Stimulated activated memory B cell treated with anti-CD40 and anti-IgM and Interleukin-4, amounts not matched to agents 10 μg/mL and 1 μg/mL and 100 μg/mL, for 72 hours (primary cell): ENCODE results near the gene ADGRV1.
"Not testable (repeated sequence)": the region's sequence is repeated elsewhere in the genome, so short reads cannot be mapped to it uniquely, and the experiment has no call there.

Source experiments
- ATAC-seq: fragments of 150-1000 bp; cut with Tn5 transposase; 2 replicates; pipeline ENCODE4 v1.10.0; 2021
- H3K27ac Mint-ChIP-seq: one replicate; pipeline ENCODE4 v1.8.0; 2022; ENCODE audit warnings: mild to moderate bottlenecking, mixed read lengths
- H3K27me3 Mint-ChIP-seq: one replicate; pipeline ENCODE4 v1.8.0; 2022; ENCODE audit warnings: mixed read lengths
- H3K36me3 Mint-ChIP-seq: one replicate; pipeline ENCODE4 v1.8.0; 2022; ENCODE audit warnings: mixed read lengths
- H3K4me1 Mint-ChIP-seq: one replicate; pipeline ENCODE4 v1.8.0; 2022; ENCODE audit warnings: mixed read lengths
- H3K4me3 Mint-ChIP-seq: one replicate; pipeline ENCODE4 v1.8.0; 2022; ENCODE audit warnings: mild to moderate bottlenecking, moderate library complexity, mixed read lengths
- H3K9me3 Mint-ChIP-seq: one replicate; pipeline ENCODE4 v1.8.0; 2022; ENCODE audit warnings: mixed read lengths

ADGRV1 gene

GRCh38 chr5:91006713-91007112, 448.1 kb downstream of the ADGRV1 start:
- Mint-ChIP-seq H3K36me3 (no peaks in the 10 kb centered on the region), H3K4me3 (no peak overlapping the region), H3K4me1 (no peaks in the 10 kb centered on the region), H3K27me3 (no peaks in the 10 kb centered on the region), H3K9me3 (peaks cover 2% of the 10 kb centered on the region), H3K27ac (no peak overlapping the region)
- ATAC-seq = no peak

DNA sequence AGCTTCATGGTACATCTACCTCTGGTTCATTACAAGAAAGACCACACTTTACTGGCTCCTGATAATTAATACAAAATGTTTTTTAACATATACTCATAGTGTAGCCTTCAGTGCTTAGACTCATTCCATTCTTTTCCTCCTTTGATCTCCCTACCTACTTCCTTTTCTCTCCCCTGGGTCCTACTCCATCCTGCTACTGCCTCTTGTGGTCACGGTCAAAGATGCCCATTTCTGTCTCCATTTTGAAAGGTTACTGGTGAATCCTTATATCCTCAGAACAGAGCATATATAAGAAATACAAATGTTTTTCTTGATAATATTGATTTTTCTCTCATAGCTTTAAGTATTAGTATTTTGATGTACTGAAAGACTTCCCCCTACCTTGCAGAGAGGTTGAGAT, 448.7 kb downstream of the ADGRV1 start:
- peaks cover 2% of the 10 kb centered on the region for H3K9me3 Mint-ChIP-seq
- H3K4me1 Mint-ChIP-seq = no peaks in the 10 kb centered on the region
- H3K27ac Mint-ChIP-seq = no peak overlapping the region
- no peaks in the 10 kb centered on the region for H3K36me3 Mint-ChIP-seq
- ATAC-seq = no peak
- no peaks in the 10 kb centered on the region for H3K27me3 Mint-ChIP-seq
- no peak overlapping the region for H3K4me3 Mint-ChIP-seq

DNA sequence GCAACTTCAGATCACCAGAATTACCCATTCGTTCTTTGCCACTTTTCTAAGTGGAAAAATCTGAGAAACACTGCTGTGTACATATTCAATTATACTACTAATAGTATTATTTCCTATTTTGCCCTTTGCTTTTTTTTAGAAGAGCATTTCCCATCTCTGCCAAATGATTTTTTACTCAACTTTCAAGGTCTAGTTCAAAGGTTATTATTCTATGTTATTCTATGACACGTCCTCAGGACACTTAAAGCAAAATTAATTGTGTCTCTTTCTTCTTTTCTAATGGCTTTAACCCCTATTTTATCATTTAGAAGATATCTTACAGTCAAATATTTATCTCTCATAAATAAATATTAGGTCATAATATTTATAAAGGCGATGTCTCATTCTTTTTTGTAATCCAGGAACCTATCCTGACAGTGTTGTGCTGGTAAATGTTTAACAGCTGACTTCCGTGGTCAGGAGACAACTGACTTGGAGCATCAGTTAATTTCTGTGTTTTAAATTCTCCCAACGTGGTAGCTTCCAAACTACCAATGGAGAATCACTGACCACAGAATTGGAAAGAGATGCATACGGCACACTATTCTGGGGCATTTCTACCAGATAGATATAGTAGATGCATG, 449.3 kb downstream of the ADGRV1 start:
- H3K27ac Mint-ChIP-seq = no peak overlapping the region
- no peak overlapping the region for H3K4me3 Mint-ChIP-seq
- no peaks in the 10 kb centered on the region for H3K27me3 Mint-ChIP-seq
- no peaks in the 10 kb centered on the region for H3K4me1 Mint-ChIP-seq
- no peak for ATAC-seq
- H3K36me3 Mint-ChIP-seq = no peaks in the 10 kb centered on the region
- H3K9me3 Mint-ChIP-seq = peaks cover 2% of the 10 kb centered on the region

DNA sequence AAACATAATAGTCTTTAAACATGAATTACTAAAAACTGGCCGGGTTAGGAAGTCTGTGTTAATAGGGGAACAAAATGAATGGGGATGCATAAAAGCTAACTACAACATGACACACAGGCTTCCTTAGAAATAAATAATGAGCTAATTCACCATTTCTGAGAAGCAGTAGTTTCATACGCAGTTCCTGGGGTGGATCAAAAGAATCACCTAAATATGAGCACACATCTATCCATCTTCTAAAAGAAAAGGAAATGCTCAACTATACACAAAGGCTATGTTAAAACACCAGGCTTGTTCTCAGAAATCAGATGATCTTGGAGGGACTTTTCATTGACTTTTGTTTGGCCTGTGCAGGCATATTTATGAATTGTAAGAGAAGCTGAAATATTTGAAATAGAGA, 451.5 kb downstream of the ADGRV1 start:
- H3K4me1 Mint-ChIP-seq = no peaks in the 10 kb centered on the region
- H3K4me3 Mint-ChIP-seq = no peak overlapping the region
- ATAC-seq = no peak
- H3K9me3 Mint-ChIP-seq = peaks cover 2% of the 10 kb centered on the region
- H3K36me3 Mint-ChIP-seq = no peaks in the 10 kb centered on the region
- no peaks in the 10 kb centered on the region for H3K27me3 Mint-ChIP-seq
- H3K27ac Mint-ChIP-seq = no peak overlapping the region

- Mint-ChIP-seq H3K9me3 (peaks cover 2% of the 10 kb centered on the region), H3K27me3 (no peaks in the 10 kb centered on the region), H3K36me3 (no peaks in the 10 kb centered on the region), H3K27ac (no peak overlapping the region), H3K4me3 (no peak overlapping the region), H3K4me1 (no peaks in the 10 kb centered on the region)
- no peak for ATAC-seq
Observed at GRCh38 chr5:91011029-91011428, 452.4 kb downstream of the ADGRV1 start.

DNA sequence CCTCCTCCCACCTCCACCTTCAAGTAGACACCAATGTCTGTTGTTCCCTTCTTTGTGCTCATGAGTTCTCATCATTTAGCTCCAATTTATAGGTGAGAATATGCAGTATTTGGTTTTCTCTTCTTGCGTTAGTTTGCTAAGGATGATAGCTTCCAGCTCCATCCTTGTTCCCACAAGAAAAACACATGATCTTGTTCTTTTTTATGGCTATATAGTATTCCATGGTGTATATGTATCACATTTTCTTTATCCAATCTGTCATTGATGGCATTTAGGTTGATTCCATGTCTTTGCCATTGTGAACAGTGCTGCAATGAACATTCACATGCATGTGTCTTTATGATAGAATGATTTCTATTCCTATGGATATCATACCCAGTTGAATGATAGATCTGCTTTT, 454.3 kb downstream of the ADGRV1 start:
- H3K4me1 Mint-ChIP-seq, H3K27me3 Mint-ChIP-seq, H3K4me3 Mint-ChIP-seq, H3K36me3 Mint-ChIP-seq, ATAC-seq, H3K9me3 Mint-ChIP-seq, H3K27ac Mint-ChIP-seq: not testable (repeated sequence)

- Mint-ChIP-seq H3K27ac (no peak overlapping the region), H3K36me3 (no peaks in the 10 kb centered on the region), H3K9me3 (no peaks in the 10 kb centered on the region), H3K4me1 (no peaks in the 10 kb centered on the region), H3K4me3 (no peak overlapping the region), H3K27me3 (no peaks in the 10 kb centered on the region)
- no peak for ATAC-seq
Observed at GRCh38 chr5:91016322-91016721, 457.7 kb downstream of the ADGRV1 start.

DNA sequence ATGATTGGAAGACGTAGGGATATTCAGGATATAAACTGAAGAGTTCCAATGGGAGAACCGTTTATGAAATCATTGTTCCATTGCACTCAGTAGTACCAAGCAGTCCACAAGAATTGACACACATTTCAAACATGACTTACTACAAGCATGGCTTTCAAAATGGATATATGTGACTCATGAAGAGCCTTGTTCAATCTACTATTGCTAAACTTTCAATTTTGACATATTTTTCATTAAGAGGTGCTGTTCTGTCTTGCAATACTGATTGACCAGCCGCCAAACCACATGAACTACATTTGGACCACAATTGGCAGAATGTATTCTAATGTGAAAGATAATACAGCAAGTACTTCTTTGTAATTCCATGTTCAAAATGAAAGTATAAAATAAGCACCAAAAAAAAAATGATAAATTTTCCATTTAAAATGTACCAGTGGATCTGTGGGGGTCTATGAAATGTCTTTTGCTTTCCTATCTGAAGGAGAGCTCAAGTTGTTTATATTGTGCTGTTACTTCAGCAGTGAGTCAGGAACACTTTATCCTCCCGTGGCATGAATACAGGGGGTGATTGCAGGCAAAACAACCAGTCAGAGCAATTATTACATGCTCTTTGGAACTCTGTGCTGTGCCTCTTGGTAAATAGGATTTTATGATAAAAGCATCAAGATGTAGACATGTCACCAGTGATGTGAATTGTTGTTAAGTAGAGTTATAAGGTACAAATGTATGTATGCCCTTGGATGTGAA, 458.5 kb downstream of the ADGRV1 start:
- H3K4me1 Mint-ChIP-seq = no peaks in the 10 kb centered on the region
- H3K27me3 Mint-ChIP-seq = no peaks in the 10 kb centered on the region
- no peak overlapping the region for H3K27ac Mint-ChIP-seq
- no peak for ATAC-seq
- no peaks in the 10 kb centered on the region for H3K9me3 Mint-ChIP-seq
- H3K4me3 Mint-ChIP-seq = no peak overlapping the region
- no peaks in the 10 kb centered on the region for H3K36me3 Mint-ChIP-seq

DNA sequence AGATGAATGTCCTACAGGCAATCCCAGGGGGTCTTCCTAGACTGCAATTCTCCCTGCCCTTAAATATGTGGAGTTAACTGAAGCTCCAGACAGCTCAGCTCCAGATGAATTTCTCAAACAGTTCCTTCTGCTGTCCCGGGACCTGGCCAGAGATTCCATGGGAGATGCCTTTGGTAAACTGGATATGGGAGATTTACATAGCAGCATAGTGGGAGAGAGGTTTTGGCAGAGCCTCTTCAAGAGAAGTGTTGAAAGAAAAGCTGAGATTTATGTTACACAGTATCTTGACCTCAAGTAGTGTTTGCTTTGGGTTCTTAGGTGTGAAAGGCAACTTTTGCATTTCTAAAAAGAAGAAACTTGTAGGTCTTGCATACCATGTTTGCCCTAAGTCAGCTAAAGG, 459.6 kb downstream of the ADGRV1 start:
- Mint-ChIP-seq H3K27me3 (no peaks in the 10 kb centered on the region), H3K36me3 (no peaks in the 10 kb centered on the region), H3K27ac (no peak overlapping the region), H3K9me3 (no peaks in the 10 kb centered on the region), H3K4me3 (no peak overlapping the region), H3K4me1 (no peaks in the 10 kb centered on the region)
- no peak for ATAC-seq

- H3K36me3 Mint-ChIP-seq = no peaks in the 10 kb centered on the region
- ATAC-seq = no peak
- H3K9me3 Mint-ChIP-seq = no peaks in the 10 kb centered on the region
- H3K4me3 Mint-ChIP-seq = no peak overlapping the region
- H3K27ac Mint-ChIP-seq = no peak overlapping the region
- H3K27me3 Mint-ChIP-seq = no peaks in the 10 kb centered on the region
- H3K4me1 Mint-ChIP-seq = no peaks in the 10 kb centered on the region
Observed at GRCh38 chr5:91018712-91019371, 460.2 kb downstream of the ADGRV1 start.

DNA sequence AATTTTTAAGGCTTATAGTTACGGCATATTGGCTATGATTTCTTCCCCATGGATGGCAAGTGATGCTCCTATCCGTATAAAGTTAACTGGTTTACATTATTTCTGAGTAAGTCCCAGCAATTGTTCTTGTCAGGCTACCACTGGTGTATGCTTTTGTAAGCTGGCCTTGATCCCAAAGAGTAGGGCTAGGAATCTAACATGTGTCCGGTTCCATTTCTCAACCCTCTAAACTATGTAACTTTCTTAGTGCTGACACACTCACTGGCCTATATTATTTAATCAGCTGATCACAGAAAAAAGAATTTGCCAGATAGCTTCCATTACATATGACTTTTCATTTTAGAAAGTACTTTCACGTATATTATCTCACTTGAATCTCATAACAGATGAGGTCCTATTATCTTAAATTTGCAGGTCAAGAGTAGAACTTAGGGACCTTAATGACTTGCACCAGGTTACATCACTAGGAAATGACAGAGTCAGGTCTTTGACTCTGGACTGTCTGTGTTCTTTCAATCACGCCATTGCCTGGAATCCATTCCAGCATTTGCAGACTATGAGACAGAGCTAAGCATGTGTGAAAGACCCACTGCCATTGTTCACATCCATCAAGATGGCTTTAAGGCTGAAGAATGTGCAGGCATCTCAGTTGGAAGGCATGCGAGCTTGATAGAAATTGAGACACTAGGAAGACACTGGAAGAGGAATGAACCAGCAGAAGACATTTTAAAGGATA, 461.6 kb downstream of the ADGRV1 start:
- ATAC-seq = no peak
- H3K4me3 Mint-ChIP-seq = no peak overlapping the region
- no peaks in the 10 kb centered on the region for H3K27me3 Mint-ChIP-seq
- no peaks in the 10 kb centered on the region for H3K9me3 Mint-ChIP-seq
- H3K4me1 Mint-ChIP-seq = no peaks in the 10 kb centered on the region
- H3K36me3 Mint-ChIP-seq = no peaks in the 10 kb centered on the region
- H3K27ac Mint-ChIP-seq = no peak overlapping the region

- H3K36me3 Mint-ChIP-seq = no peaks in the 10 kb centered on the region
- no peaks in the 10 kb centered on the region for H3K9me3 Mint-ChIP-seq
- H3K27ac Mint-ChIP-seq = no peak overlapping the region
- H3K27me3 Mint-ChIP-seq = no peaks in the 10 kb centered on the region
- H3K4me3 Mint-ChIP-seq = no peak overlapping the region
- no peak for ATAC-seq
- no peaks in the 10 kb centered on the region for H3K4me1 Mint-ChIP-seq
Observed at GRCh38 chr5:91022518-91022917, 463.9 kb downstream of the ADGRV1 start.

DNA sequence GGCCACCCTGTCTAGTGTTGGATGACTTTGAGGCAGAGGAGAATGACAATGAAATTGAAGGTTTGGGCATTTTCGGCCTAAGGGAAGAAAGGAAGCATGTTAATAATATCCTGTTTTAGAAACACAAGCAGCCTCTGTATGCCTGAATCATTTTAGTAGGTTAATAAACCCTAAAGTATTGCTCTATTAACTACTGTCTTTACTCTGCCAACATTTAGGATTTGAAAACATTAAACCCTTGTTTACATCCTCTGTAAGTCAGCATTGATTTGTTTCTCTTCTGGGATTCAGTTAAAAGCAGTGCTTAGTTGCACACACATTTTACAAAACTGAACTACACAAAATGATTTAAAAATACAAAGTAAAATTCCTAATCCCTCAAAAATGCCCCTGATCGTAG, 465.6 kb downstream of the ADGRV1 start:
- H3K36me3 Mint-ChIP-seq = no peaks in the 10 kb centered on the region
- H3K4me1 Mint-ChIP-seq = no peaks in the 10 kb centered on the region
- no peaks in the 10 kb centered on the region for H3K9me3 Mint-ChIP-seq
- no peak overlapping the region for H3K4me3 Mint-ChIP-seq
- no peak overlapping the region for H3K27ac Mint-ChIP-seq
- no peaks in the 10 kb centered on the region for H3K27me3 Mint-ChIP-seq
- ATAC-seq = no peak

GRCh38 chr5:91024727-91025126, 466.1 kb downstream of the ADGRV1 start:
- H3K27ac Mint-ChIP-seq = no peak overlapping the region
- no peaks in the 10 kb centered on the region for H3K9me3 Mint-ChIP-seq
- ATAC-seq = no peak
- H3K4me3 Mint-ChIP-seq = no peak overlapping the region
- no peaks in the 10 kb centered on the region for H3K36me3 Mint-ChIP-seq
- H3K27me3 Mint-ChIP-seq = no peaks in the 10 kb centered on the region
- no peaks in the 10 kb centered on the region for H3K4me1 Mint-ChIP-seq

DNA sequence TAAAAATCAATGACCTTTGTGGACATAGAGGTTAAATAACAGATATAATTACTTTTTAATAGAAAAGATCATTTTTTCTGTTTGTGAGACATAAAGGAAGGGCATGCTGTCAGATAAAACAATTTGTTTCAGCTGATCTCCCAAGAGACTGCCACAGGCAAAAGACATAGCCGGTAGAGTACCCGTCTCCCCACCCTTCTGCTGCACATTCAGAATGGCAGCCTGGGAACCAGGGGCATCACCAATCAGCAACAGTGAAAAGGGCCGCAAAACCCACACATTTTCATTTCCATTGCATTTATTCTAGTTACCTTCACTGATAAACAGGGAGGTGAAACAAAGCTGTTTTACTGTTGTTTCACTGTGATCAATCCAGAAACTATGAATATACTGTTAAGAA, 466.9 kb downstream of the ADGRV1 start:
- Mint-ChIP-seq H3K27me3 (no peaks in the 10 kb centered on the region), H3K4me3 (no peak overlapping the region), H3K36me3 (no peaks in the 10 kb centered on the region), H3K27ac (no peak overlapping the region), H3K9me3 (no peaks in the 10 kb centered on the region), H3K4me1 (no peaks in the 10 kb centered on the region)
- no peak for ATAC-seq
